Chondrocyte (in vitro differentiated cells): ENCODE measurements around the gene NKD2. TPM values are rescaled to one million over a fixed set of nuclear protein-coding genes. Genes with fewer than 3 reads are reported as not detected.
A peak's percentile ranks its signal among the peaks of the same experiment; 100 is the strongest.

ENCODE experiments used
- DNase-seq: peaks from one replicate; pipeline ENCODE4 v3.0.0; 2021; ENCODE audit warnings: mixed read lengths, low spot score
- H3K27ac Mint-ChIP-seq: one replicate; pipeline ENCODE4 v1.8.0; 2021; ENCODE audit warnings: mild to moderate bottlenecking, moderate library complexity, mixed read lengths; ENCODE audit not compliant: unreplicated experiment
- H3K27me3 Mint-ChIP-seq: 2 replicates; pipeline ENCODE4 v1.8.0; 2021; ENCODE audit warnings: low read depth, mixed read lengths
- H3K36me3 Mint-ChIP-seq: 2 replicates; pipeline ENCODE4 v1.8.0; 2021; ENCODE audit warnings: low read depth, mixed read lengths
- H3K4me1 Mint-ChIP-seq: 2 replicates; pipeline ENCODE4 v1.8.0; 2021; ENCODE audit warnings: low read depth, mild to moderate bottlenecking, mixed read lengths
- H3K4me3 Mint-ChIP-seq: one replicate; pipeline ENCODE4 v1.8.0; 2021; ENCODE audit warnings: mild to moderate bottlenecking, moderate library complexity, mixed read lengths; ENCODE audit not compliant: unreplicated experiment
- H3K9me3 Mint-ChIP-seq: 2 replicates; pipeline ENCODE4 v1.8.0; 2021; ENCODE audit warnings: low read depth, mixed read lengths
- CTCF ChIP-seq: fragments of 200-600 bp; sonication (generic); IDR thresholded peaks from 2 replicates; pipeline ENCODE4 v1.5.0; 2021; ENCODE audit warnings: antibody characterized with exemption, mild to moderate bottlenecking, moderate library complexity
- total RNA-seq: library from RNA; stranded (reverse); gene quantifications from 3 replicates; pipeline ENCODE4 v1.2.1, GENCODE V29; 2021

NKD2 gene
- total RNA-seq, 1 donor from 2014 or later = not detected

- peaks cover 21% of the 10 kb centered on the region for H3K27me3 Mint-ChIP-seq
These were observed 30.0 kb downstream of the NKD2 start for GRCh38 chr5:1038417-1039209.

GRCh38 chr5:1039210-1039548, 30.6 kb downstream of the NKD2 start:
- Mint-ChIP-seq H3K27me3 (peaks cover 16% of the 10 kb centered on the region), H3K9me3 (peaks cover 3% of the 10 kb centered on the region), H3K27ac (no peak overlapping the region), H3K36me3 (no peaks in the 10 kb centered on the region), H3K4me3 (no peak overlapping the region), H3K4me1 (no peaks in the 10 kb centered on the region)
- TF ChIP-seq CTCF = no peak
- no peak for DNase-seq

More at GRCh38 chr5:1038417-1039209, 30.0 kb downstream of the NKD2 start:
- no peak overlapping the region for H3K4me3 Mint-ChIP-seq
- H3K36me3 Mint-ChIP-seq = no peaks in the 10 kb centered on the region
- TF ChIP-seq CTCF = no peak
- H3K4me1 Mint-ChIP-seq = no peaks in the 10 kb centered on the region
- peak overlapping the region; percentile 27 for H3K27ac Mint-ChIP-seq
- peak; percentile 84 for DNase-seq
- peaks cover 2% of the 10 kb centered on the region for H3K9me3 Mint-ChIP-seq

- Mint-ChIP-seq H3K27me3 (peaks cover 16% of the 10 kb centered on the region), H3K4me3 (no peak overlapping the region), H3K9me3 (peaks cover 3% of the 10 kb centered on the region), H3K27ac (no peak overlapping the region), H3K36me3 (no peaks in the 10 kb centered on the region), H3K4me1 (no peaks in the 10 kb centered on the region)
- DNase-seq = peak; percentile 47
- TF ChIP-seq CTCF = no peak
These were observed 31.2 kb downstream of the NKD2 start for GRCh38 chr5:1039706-1040260.

GRCh38 chr5:1040571-1040970, 32.0 kb downstream of the NKD2 start:
- Mint-ChIP-seq H3K9me3 (peaks cover 3% of the 10 kb centered on the region), H3K4me3 (no peak overlapping the region), H3K27me3 (peaks cover 13% of the 10 kb centered on the region), H3K4me1 (no peaks in the 10 kb centered on the region), H3K36me3 (no peaks in the 10 kb centered on the region), H3K27ac (no peak overlapping the region)
- no peak for TF ChIP-seq CTCF
- peak; percentile 90 for DNase-seq

GRCh38 chr5:1041225-1042143, 32.9 kb downstream of the NKD2 start:
- TF ChIP-seq CTCF = no peak
- H3K9me3 Mint-ChIP-seq = peaks cover 3% of the 10 kb centered on the region

More at GRCh38 chr5:1041225-1042143, 32.9 kb downstream of the NKD2 start:
- Mint-ChIP-seq H3K4me3 (no peak overlapping the region), H3K4me1 (no peaks in the 10 kb centered on the region), H3K36me3 (no peaks in the 10 kb centered on the region), H3K27ac (no peak overlapping the region), H3K27me3 (peaks cover 17% of the 10 kb centered on the region)
- no peak for DNase-seq
